Medulla oblongata (tissue), 1 donor: Measurements from ENCODE around the gene CCN5.
"Not testable (repeated sequence)": the region's sequence is repeated elsewhere in the genome, so short reads cannot be mapped to it uniquely, and the experiment has no call there.

Experiments used
- DNase-seq: peaks from one replicate; pipeline ENCODE4 v3.0.0-alpha.2; 2015; ENCODE audit errors: extremely low spot score

The CCN5 gene

GRCh38 chr20:44694159-44694558 is 21.0 kb upstream of the CCN5 start:
- DNase-seq: no peak

DNA sequence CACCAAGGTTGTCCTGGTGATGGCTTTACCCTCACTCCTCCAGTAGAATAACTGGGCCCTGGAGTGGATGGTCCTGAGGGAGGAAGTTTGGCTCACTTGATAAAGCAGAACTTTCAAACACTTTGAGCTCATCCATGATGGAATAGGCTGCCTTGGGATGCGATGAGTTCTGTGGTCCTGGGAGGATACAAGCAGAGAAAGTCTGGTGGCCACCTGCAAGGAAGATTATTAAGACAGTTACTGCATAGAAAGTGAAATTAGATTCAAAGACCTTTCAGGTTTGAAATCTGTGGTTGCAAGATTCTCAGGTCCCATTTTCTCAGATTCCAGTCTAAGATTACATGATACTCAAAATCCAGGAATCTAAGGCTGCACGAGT is 19.9 kb upstream of the CCN5 start:
- no peak for DNase-seq

GRCh38 chr20:44695674-44696300 is 19.4 kb upstream of the CCN5 start:
- no peak for DNase-seq

DNA sequence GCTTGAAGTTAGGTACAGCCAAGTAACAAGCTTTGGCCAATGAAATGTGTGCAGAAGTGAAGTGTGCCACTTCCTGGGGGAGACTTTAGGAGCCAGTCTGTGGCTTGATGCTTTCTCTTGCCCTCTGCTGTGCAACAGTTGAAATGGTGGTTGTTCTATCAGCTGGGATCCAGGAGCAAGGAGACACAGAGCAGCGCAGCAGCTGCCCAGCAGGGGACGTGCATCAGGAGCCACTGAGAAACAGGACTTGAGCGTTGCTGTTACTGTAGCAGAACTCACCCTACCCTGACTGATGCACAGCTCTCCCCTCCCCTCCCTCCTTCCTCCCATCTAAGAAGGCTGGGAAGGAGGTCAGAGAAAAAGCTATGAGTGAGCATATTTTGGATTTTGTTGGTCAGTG is 18.9 kb upstream of the CCN5 start:
- DNase-seq: no peak

DNA sequence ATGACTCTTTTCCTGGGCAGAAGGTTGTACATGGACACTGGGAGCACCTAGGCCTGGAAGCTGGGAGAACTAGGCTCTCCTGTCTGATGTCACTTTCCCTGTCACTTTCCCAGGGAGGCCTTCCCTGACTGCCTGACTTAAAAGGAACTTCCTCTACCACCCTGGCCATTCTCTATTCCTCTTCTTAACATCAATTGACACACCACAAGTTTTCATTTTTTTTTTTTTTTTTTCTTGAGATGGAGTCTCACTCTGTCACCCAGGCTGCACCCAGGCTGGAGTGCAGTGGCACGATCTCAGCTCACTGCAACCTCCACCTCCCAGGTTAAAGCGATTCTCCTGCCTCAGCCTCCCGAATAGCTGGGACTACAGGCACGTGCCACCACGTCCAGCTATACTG is 18.1 kb upstream of the CCN5 start:
- not testable (repeated sequence) for DNase-seq

DNA sequence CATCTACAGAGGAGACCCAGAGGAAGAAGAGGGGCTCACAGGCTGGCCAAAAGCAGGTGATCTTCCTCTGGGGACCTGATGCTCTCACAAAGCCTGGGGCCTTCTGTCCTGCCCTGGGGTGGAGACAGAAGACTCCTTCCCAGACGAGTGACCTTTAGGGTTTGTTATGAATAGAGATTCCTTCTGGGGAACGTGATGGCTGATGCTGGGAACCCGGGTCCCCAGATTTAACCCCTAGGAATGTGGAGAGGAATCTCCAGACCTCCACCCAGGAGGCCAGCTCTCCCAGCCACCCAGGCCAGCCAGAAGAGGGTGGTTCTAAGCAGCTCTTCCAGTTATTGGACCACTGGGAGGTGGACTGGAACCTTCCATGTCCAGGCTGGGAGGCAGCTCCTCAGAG is 16.8 kb upstream of the CCN5 start:
- no peak for DNase-seq

DNA sequence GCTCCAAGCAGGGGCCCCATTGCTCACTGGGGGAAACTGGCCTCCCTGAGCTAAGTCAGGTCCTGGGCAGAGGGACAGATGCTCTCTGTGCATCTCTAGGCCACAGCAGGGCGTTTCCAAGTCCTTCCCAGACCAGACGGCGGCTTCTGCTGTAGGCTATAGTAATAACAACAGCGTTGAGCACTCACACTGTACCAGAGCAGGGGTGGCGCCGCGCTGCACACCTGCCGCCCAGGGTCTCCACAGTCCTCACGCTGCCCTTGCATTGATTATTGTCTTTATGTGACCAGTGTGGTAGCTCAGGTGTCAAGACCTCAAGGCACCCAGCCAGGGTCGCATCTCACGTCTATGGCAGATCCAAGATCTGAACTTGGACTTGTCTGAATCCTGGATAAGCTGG is 14.9 kb upstream of the CCN5 start:
- no peak for DNase-seq

GRCh38 chr20:44701118-44701857 is 13.9 kb upstream of the CCN5 start:
- no peak for DNase-seq

DNA sequence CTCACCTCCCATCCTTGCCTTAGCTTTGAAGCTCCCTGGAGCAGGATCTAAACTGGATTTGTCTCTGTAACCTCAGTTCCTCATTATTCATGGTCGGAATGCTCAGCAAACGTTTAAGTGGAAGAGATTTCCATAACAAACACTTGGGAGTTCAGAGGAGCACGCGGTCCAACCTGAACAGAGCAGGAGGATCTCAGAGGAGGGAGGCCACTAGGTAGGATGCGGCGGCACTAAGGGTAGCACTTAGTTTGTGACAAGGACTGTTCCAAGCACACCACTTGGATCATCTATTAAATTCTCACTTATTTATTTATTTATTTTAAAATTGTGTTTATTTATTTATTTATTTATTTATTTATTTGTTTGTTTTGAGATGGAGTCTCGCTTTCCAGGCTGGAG is 13.3 kb upstream of the CCN5 start:
- no peak for DNase-seq

- peak; percentile 87 for DNase-seq
These were observed 12.4 kb upstream of the CCN5 start for GRCh38 chr20:44702776-44703175.

- no peak for DNase-seq
These were observed 11.8 kb upstream of the CCN5 start for GRCh38 chr20:44703183-44703925.

GRCh38 chr20:44703956-44704488 is 11.1 kb upstream of the CCN5 start:
- no peak for DNase-seq

DNA sequence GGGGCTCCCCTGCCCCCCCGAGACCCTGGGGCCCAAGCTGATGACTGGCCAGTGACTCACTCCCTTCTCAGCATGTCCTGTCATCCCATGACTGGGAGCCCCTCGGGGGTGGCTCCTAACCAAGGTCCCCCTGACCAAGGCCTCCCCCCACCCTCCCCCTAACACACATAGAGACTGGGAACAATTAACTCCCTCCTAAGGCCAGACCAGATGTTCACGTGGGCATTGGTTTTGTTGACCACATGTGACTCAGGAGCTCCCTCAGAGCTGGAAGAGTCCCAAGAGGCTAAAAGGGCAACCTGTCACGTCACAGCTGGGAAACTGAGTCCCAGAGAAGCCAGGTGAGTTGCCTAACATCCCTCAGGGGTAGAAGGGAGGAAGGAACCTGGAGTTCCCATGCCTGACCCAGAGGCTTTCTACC is 10.6 kb upstream of the CCN5 start:
- DNase-seq: no peak

GRCh38 chr20:44705364-44706094 is 9.6 kb upstream of the CCN5 start:
- no peak for DNase-seq

GRCh38 chr20:44706301-44707017 is 8.7 kb upstream of the CCN5 start:
- DNase-seq: no peak

- no peak for DNase-seq
These were observed 8.1 kb upstream of the CCN5 start for GRCh38 chr20:44707018-44707579.

- DNase-seq: no peak
These were observed 5.8 kb upstream of the CCN5 start for GRCh38 chr20:44709380-44709779.

DNA sequence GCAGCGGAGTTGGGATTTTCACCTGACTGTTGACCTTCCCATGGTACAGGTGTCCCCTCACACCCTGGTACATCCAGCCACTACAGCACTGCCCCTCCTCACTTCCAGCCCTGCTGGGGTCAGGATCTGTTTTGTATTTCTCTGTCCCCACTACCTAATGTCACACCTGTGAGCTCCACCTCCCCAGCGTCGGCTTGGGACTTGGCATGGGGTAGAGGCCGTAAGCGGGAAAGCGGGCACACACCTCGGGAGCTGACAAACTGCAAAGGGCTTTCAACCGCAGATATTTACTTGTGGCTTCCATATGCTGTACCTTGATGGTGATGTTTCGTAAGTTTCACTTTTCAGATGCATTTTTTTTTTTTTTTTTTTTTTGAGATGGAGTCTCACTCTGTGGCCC is 5.4 kb upstream of the CCN5 start:
- no peak for DNase-seq

GRCh38 chr20:44711237-44711636 is 3.9 kb upstream of the CCN5 start:
- DNase-seq: no peak

GRCh38 chr20:44714102-44714700 is 968 bp upstream of the CCN5 start:
- no peak for DNase-seq
